Spleen (tissue), 7 donors: Measurements from ENCODE around the gene TOP1.

Experiments
- CTCF ChIP-seq, 11 experiments: fragments of 200-600 bp in 7 of 11; fragments of 450-650 bp in 4 of 11; sonication (generic) in 4 of 11; IDR thresholded peaks in 8 of 11; conservative IDR thresholded peaks in 3 of 11; 1 replicate in 7 of 11; 2 replicates in 4 of 11; pipeline versions ENCODE4 v1.4.0 to v1.8.0; 2016 to 2021; ENCODE audit warnings: antibody characterized with exemption in 11 of 11, inconsistent platforms in 4 of 11, mild to moderate bottlenecking in 1 of 11
- POLR2A ChIP-seq, 3 donors: fragments of 450-650 bp; IDR thresholded peaks; one replicate each; pipeline ENCODE4 v1.5.1; 2017; ENCODE audit warnings: antibody characterized with exemption in 3 of 3, mild to moderate bottlenecking in 1 of 3
- donor health status: DM: no; HTN: no; CAD: no; lungs with moderate emphysema.
- donor health status: DM: no; HTN: no; CAD: no.
- donor health status: DM: no; HTN: no; CAD: no.

- TF ChIP-seq POLR2A (IDR thresholded peaks at IDR 0.05) (no peak), CTCF (IDR thresholded peaks at IDR 0.05 in 8 of 11, conservative IDR thresholded peaks at IDR 0.05 in 3 of 11) (no peak)
These were observed 21.9 kb downstream of the TOP1 start for GRCh38 chr20:41050361-41051008.
